ENCODE data around the gene CLN6. TPM values are rescaled to one million over a fixed set of nuclear protein-coding genes. Genes with fewer than 3 reads are reported as not detected.

The CLN6 gene
- total RNA-seq, 1 donor from 2014 or later = 19.0 TPM

DNA sequence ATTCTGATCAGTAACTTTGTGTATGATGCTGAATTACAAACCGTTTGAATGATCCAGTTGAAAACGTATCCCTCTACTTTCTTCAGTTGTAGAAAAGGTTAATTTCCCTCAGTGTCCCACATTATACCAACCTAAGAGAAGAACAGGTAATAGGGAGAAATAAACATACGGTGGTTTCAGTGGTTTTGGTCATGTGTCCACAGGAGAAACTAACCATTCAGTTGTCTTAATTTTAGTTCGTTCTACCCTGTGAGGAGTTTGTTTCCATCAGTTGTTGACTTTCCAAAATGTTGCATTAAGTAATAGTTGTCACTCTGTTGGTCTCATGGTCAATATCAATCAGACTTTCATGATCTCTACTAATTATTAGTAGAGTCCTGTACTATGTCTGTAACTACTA, 39.5 kb downstream of the CLN6 start:
- Histone ChIP-seq H4K20me1 (ENCODE audit: insufficient read depth, low read length) (no peaks in the 10 kb centered on the region), H3K9me3 (ENCODE audit: insufficient read depth, low read depth, low read length) (no peaks in the 10 kb centered on the region), H3K4me3 (ENCODE audit: insufficient read depth, low read depth, low read length) (no peak overlapping the region), H3K27ac (ENCODE audit: low read depth, low read length) (no peak overlapping the region), H3K9ac (ENCODE audit: low read length) (no peak overlapping the region), H3K36me3 (ENCODE audit: insufficient read depth, low read length) (peaks cover 30% of the 10 kb centered on the region), H3K27me3 (ENCODE audit: insufficient read depth, low read length) (no peaks in the 10 kb centered on the region), H3K4me2 (ENCODE audit: low read length) (no peak overlapping the region), H3K4me1 (ENCODE audit: insufficient read depth, low read length) (peaks cover 14% of the 10 kb centered on the region), H3K79me2 (ENCODE audit: insufficient read depth, low read length) (no peaks in the 10 kb centered on the region), H2AFZ (ENCODE audit: low read depth, low read length) (no peak overlapping the region)
- Mint-ChIP-seq H3K27ac (ENCODE audit: unreplicated experiment) (no peak overlapping the region), H3K4me3 (ENCODE audit: unreplicated experiment) (no peak overlapping the region), H3K4me1 (ENCODE audit: low read depth, unreplicated experiment) (peaks cover 2% of the 10 kb centered on the region), H3K9me3 (ENCODE audit: unreplicated experiment) (no peaks in the 10 kb centered on the region), H3K27me3 (ENCODE audit: low read depth, unreplicated experiment) (no peaks in the 10 kb centered on the region), H3K36me3 (ENCODE audit: low read depth, unreplicated experiment) (peaks cover 17% of the 10 kb centered on the region)
- FAIRE-seq (no peak), DNase-seq (ENCODE audit: low read depth) (no peak)
- TF ChIP-seq, protein P1, sequence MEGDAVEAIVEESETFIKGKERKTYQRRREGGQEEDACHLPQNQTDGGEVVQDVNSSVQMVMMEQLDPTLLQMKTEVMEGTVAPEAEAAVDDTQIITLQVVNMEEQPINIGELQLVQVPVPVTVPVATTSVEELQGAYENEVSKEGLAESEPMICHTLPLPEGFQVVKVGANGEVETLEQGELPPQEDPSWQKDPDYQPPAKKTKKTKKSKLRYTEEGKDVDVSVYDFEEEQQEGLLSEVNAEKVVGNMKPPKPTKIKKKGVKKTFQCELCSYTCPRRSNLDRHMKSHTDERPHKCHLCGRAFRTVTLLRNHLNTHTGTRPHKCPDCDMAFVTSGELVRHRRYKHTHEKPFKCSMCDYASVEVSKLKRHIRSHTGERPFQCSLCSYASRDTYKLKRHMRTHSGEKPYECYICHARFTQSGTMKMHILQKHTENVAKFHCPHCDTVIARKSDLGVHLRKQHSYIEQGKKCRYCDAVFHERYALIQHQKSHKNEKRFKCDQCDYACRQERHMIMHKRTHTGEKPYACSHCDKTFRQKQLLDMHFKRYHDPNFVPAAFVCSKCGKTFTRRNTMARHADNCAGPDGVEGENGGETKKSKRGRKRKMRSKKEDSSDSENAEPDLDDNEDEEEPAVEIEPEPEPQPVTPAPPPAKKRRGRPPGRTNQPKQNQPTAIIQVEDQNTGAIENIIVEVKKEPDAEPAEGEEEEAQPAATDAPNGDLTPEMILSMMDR (IDR thresholded peaks at IDR 0.05; ENCODE audit: insufficient read depth, low read depth, low read length) = no peak
- no peak for TF ChIP-seq EZH2 (IDR thresholded peaks at IDR 0.05; ENCODE audit: insufficient read depth, low read length)

DNA sequence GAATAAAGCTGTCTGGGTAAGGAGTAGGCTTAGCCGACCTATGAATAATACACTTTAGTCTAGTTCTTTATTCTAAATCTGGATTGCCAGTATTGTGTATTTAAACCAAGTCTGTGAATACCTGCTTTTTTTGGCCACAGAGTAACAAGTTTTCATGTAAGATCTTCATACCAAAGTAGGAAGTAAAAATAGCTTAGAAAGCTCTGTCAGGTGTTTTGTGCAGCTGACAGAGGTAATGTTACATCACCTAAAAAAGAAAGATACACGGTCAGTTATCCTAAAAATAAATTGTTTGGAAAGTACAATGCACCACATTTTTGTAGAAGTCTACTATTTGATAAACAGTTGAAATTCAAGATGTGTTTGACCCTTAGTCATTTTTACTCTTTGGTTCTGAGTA, 40.9 kb downstream of the CLN6 start:
- Mint-ChIP-seq H3K27ac (ENCODE audit: unreplicated experiment) (no peak overlapping the region), H3K4me1 (ENCODE audit: low read depth, unreplicated experiment) (peaks cover 4% of the 10 kb centered on the region), H3K27me3 (ENCODE audit: low read depth, unreplicated experiment) (no peaks in the 10 kb centered on the region), H3K36me3 (ENCODE audit: low read depth, unreplicated experiment) (peaks cover 18% of the 10 kb centered on the region), H3K9me3 (ENCODE audit: unreplicated experiment) (no peaks in the 10 kb centered on the region), H3K4me3 (ENCODE audit: unreplicated experiment) (no peak overlapping the region)
- H3K9me3 ChIP-seq (ENCODE audit: insufficient read depth, low read depth, low read length) = no peaks in the 10 kb centered on the region
- peaks cover 35% of the 10 kb centered on the region for H3K36me3 ChIP-seq (ENCODE audit: insufficient read depth, low read length)
- H3K27me3 ChIP-seq (ENCODE audit: insufficient read depth, low read length) = no peaks in the 10 kb centered on the region
- TF ChIP-seq, protein P1 (IDR thresholded peaks at IDR 0.05; ENCODE audit: insufficient read depth, low read depth, low read length) = no peak
- TF ChIP-seq EZH2 (IDR thresholded peaks at IDR 0.05; ENCODE audit: insufficient read depth, low read length) = no peak
- peaks cover 14% of the 10 kb centered on the region for H3K4me1 ChIP-seq (ENCODE audit: insufficient read depth, low read length)
- H3K27ac ChIP-seq (ENCODE audit: low read depth, low read length) = no peak overlapping the region
- H2AFZ ChIP-seq (ENCODE audit: low read depth, low read length) = no peak overlapping the region
- H3K9ac ChIP-seq (ENCODE audit: low read length) = no peak overlapping the region
- no peaks in the 10 kb centered on the region for H4K20me1 ChIP-seq (ENCODE audit: insufficient read depth, low read length)
- FAIRE-seq = no peak
- H3K4me3 ChIP-seq (ENCODE audit: insufficient read depth, low read depth, low read length) = no peak overlapping the region
- H3K4me2 ChIP-seq (ENCODE audit: low read length) = no peak overlapping the region
- H3K79me2 ChIP-seq (ENCODE audit: insufficient read depth, low read length) = no peaks in the 10 kb centered on the region
- DNase-seq (ENCODE audit: low read depth) = no peak

DNA sequence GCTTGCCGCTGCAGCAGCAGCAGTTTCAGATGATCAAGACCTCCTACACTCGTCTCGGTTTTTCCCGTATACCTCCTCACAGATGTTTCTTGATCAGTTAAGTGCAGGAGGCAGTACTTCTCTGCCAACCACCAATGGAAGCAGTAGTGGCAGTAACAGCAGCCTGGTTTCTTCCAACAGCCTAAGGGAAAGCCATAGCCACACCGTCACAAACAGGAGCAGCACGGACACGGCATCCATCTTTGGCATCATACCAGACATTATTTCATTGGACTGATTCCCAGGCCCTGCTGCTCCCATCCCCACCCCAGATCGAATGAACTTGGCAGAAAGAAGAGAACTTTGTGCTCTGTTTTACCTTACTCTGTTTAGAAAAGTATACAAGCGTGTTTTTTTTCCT, 42.0 kb downstream of the CLN6 start:
- no peak overlapping the region for H3K27ac Mint-ChIP-seq (ENCODE audit: unreplicated experiment)
- Histone ChIP-seq H3K36me3 (ENCODE audit: insufficient read depth, low read length) (peaks cover 25% of the 10 kb centered on the region), H3K9ac (ENCODE audit: low read length) (peak overlapping the region; percentile 31), H3K27me3 (ENCODE audit: insufficient read depth, low read length) (no peaks in the 10 kb centered on the region), H3K4me2 (ENCODE audit: low read length) (peak overlapping the region; percentile 71), H4K20me1 (ENCODE audit: insufficient read depth, low read length) (no peaks in the 10 kb centered on the region), H2AFZ (ENCODE audit: low read depth, low read length) (peak overlapping the region; percentile 32), H3K79me2 (ENCODE audit: insufficient read depth, low read length) (no peaks in the 10 kb centered on the region), H3K4me1 (ENCODE audit: insufficient read depth, low read length) (peaks cover 14% of the 10 kb centered on the region), H3K9me3 (ENCODE audit: insufficient read depth, low read depth, low read length) (no peaks in the 10 kb centered on the region), H3K4me3 (ENCODE audit: insufficient read depth, low read depth, low read length) (peak overlapping the region; percentile 44), H3K27ac (ENCODE audit: low read depth, low read length) (peak overlapping the region; percentile 32)
- H3K4me1 Mint-ChIP-seq (ENCODE audit: low read depth, unreplicated experiment) = peaks cover 4% of the 10 kb centered on the region
- H3K4me3 Mint-ChIP-seq (ENCODE audit: unreplicated experiment) = no peak overlapping the region
- FAIRE-seq (no peak), DNase-seq (ENCODE audit: low read depth) (peak; percentile 84)
- H3K27me3 Mint-ChIP-seq (ENCODE audit: low read depth, unreplicated experiment) = no peaks in the 10 kb centered on the region
- peaks cover 17% of the 10 kb centered on the region for H3K36me3 Mint-ChIP-seq (ENCODE audit: low read depth, unreplicated experiment)
- no peaks in the 10 kb centered on the region for H3K9me3 Mint-ChIP-seq (ENCODE audit: unreplicated experiment)
- TF ChIP-seq, protein P1 (IDR thresholded peaks at IDR 0.05; ENCODE audit: insufficient read depth, low read depth, low read length) = no peak
- no peak for TF ChIP-seq EZH2 (IDR thresholded peaks at IDR 0.05; ENCODE audit: insufficient read depth, low read length)
